Measurements from ENCODE around the gene NOS3.

GRCh38 chr7:150980663-150981062 lies 10.2 kb upstream of the NOS3 start:
- TF ChIP-seq CTCF (IDR thresholded peaks at IDR 0.05 in 4 of 5, conservative IDR thresholded peaks at IDR 0.05 in 1 of 5) (no peak), POLR2A (IDR thresholded peaks at IDR 0.05) (no peak)
